Measurements from ENCODE around the gene CLIC3.

CLIC3 gene

GRCh38 chr9:136958473-136958872 lies 37.9 kb downstream of the CLIC3 start:
- no peak overlapping the region for H3K4me3 ChIP-seq (ENCODE audit: control insufficient read depth, low read depth, low read length)
- no peak for TF ChIP-seq CTCF (IDR thresholded peaks at IDR 0.05; ENCODE audit: control insufficient read depth, insufficient read depth, low read depth, low read length, missing control alignments)
- DNase-seq (ENCODE audit: low read depth): no peak

- DNase-seq (ENCODE audit: low read depth): no peak
- no peak overlapping the region for H3K4me3 ChIP-seq (ENCODE audit: control insufficient read depth, low read depth, low read length)
- TF ChIP-seq CTCF (IDR thresholded peaks at IDR 0.05; ENCODE audit: control insufficient read depth, insufficient read depth, low read depth, low read length, missing control alignments): no peak
These were observed 38.5 kb downstream of the CLIC3 start for GRCh38 chr9:136957901-136958300.

- TF ChIP-seq CTCF (IDR thresholded peaks at IDR 0.05; ENCODE audit: control insufficient read depth, insufficient read depth, low read depth, low read length, missing control alignments): no peak
- H3K4me3 ChIP-seq (ENCODE audit: control insufficient read depth, low read depth, low read length): no peak overlapping the region
- DNase-seq (ENCODE audit: low read depth): no peak
These were observed 38.9 kb downstream of the CLIC3 start for GRCh38 chr9:136957461-136957860.

GRCh38 chr9:136956604-136957003 lies 39.8 kb downstream of the CLIC3 start:
- H3K4me3 ChIP-seq (ENCODE audit: control insufficient read depth, low read depth, low read length): no peak overlapping the region
- no peak for TF ChIP-seq CTCF (IDR thresholded peaks at IDR 0.05; ENCODE audit: control insufficient read depth, insufficient read depth, low read depth, low read length, missing control alignments)
- no peak for DNase-seq (ENCODE audit: low read depth)

- H3K4me3 ChIP-seq (ENCODE audit: control insufficient read depth, low read depth, low read length): no peak overlapping the region
- no peak for TF ChIP-seq CTCF (IDR thresholded peaks at IDR 0.05; ENCODE audit: control insufficient read depth, insufficient read depth, low read depth, low read length, missing control alignments)
- no peak for DNase-seq (ENCODE audit: low read depth)
These were observed 40.4 kb downstream of the CLIC3 start for GRCh38 chr9:136955943-136956335.

- H3K4me3 ChIP-seq (ENCODE audit: control insufficient read depth, low read depth, low read length): no peak overlapping the region
- no peak for DNase-seq (ENCODE audit: low read depth)
- TF ChIP-seq CTCF (IDR thresholded peaks at IDR 0.05; ENCODE audit: control insufficient read depth, insufficient read depth, low read depth, low read length, missing control alignments): no peak
These were observed 41.0 kb downstream of the CLIC3 start for GRCh38 chr9:136955202-136955942.

Measured in AG09309 (cell line).